Natural killer cell treated with Interleukin-12 subunit alpha and Interleukin-12 subunit beta and Interleukin-15 and Interleukin-18, amount 100 ng/mL, for 72 hours (primary cell): ENCODE data around the gene RAB3D. TPM values are rescaled to one million over a fixed set of nuclear protein-coding genes. Genes with fewer than 3 reads are reported as not detected.

Source experiments
- ATAC-seq, 2 donors: fragments of 150-1000 bp; cut with Tn5 transposase in 1 of 2; sonication (Bioruptor Pico), chemical (Tn5 transposase) in 1 of 2; 2 replicates each; pipeline ENCODE4 v1.10.0; 2021
- DNase-seq: peaks from one replicate; pipeline ENCODE4 v3.0.0; 2022; ENCODE audit warnings: low spot score
- H3K27ac Mint-ChIP-seq, 2 donors: 1 replicate in 1 of 2; 2 replicates in 1 of 2; pipeline ENCODE4 v1.8.0; 2022; ENCODE audit warnings: mixed read lengths in 2 of 2, mild to moderate bottlenecking in 1 of 2, moderate library complexity in 1 of 2
- H3K27me3 Mint-ChIP-seq, 2 donors: 1 replicate in 1 of 2; 2 replicates in 1 of 2; pipeline ENCODE4 v1.8.0; 2022; ENCODE audit warnings: mixed read lengths in 2 of 2
- H3K36me3 Mint-ChIP-seq: one replicate; pipeline ENCODE4 v1.8.0; 2022; ENCODE audit warnings: mixed read lengths
- H3K4me1 Mint-ChIP-seq, 2 donors: 1 replicate in 1 of 2; 2 replicates in 1 of 2; pipeline ENCODE4 v1.8.0; 2022; ENCODE audit warnings: low read depth in 2 of 2, mixed read lengths in 2 of 2, mild to moderate bottlenecking in 1 of 2
- H3K4me3 Mint-ChIP-seq: one replicate; pipeline ENCODE4 v1.8.0; 2022; ENCODE audit warnings: mixed read lengths
- H3K9me3 Mint-ChIP-seq: 2 replicates; pipeline ENCODE4 v1.8.0; 2022; ENCODE audit warnings: mixed read lengths
- total RNA-seq, 2 donors: library from RNA; stranded (reverse); gene quantifications; one replicate each; pipeline ENCODE4 v1.2.3, GENCODE V29; 2022

The RAB3D gene
- total RNA-seq, 2 donors from 2014 or later, result 17.5 to 33.4 TPM

DNA sequence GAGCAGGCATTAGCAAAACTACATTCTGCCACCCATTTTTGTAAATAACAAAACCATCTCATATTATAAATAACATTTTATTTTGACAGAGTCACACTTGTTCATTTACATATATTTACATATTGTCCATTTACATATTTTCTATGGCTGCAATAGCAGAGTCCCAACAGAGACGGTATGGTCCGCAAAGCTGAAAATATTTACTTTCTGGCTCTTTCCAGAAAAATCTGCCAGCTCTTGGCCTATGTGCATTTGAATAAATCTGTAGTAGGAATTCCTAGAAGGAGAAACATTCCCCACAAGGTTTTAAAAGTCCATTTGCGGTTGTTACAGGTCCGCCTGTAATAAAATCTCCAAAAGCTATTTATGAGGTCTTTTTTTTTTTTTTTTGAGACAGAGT lies 49.2 kb downstream of the RAB3D start:
- Mint-ChIP-seq H3K4me3 (no peak overlapping the region), H3K36me3 (no peaks in the 10 kb centered on the region), H3K27me3 (peaks cover 15 to 16% of the 10 kb centered on the region in 2 donors), H3K4me1 (peaks cover 11% of the 10 kb centered on the region in 2 donors), H3K9me3 (no peaks in the 10 kb centered on the region), H3K27ac (no peak overlapping the region)
- DNase-seq, result no peak
- ATAC-seq, result no peak

DNA sequence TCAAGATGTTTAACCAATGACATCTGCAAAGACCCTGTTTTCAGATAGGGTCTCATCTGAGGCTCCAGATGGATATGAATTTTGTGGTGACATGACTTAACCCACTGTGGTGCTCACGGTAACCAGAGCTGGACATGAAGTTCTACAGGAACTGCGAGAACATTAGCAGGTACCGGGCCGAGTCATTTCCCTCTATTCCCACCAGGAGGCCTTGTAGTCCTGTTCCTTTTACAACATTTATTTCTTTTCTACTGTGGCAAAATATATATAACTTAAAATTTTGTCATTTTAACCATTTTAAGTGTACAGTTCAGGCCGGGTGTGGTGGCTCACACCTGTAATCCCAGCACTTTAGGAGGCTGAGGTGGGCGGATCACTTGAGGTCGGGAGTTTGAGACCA lies 51.1 kb downstream of the RAB3D start:
- H3K27ac Mint-ChIP-seq, result no peak overlapping the region
- peaks cover 12 to 15% of the 10 kb centered on the region in 2 donors for H3K27me3 Mint-ChIP-seq
- no peak overlapping the region for H3K4me3 Mint-ChIP-seq
- no peaks in the 10 kb centered on the region for H3K36me3 Mint-ChIP-seq
- no peaks in the 10 kb centered on the region for H3K9me3 Mint-ChIP-seq
- DNase-seq, result no peak
- no peak for ATAC-seq
- H3K4me1 Mint-ChIP-seq, result peaks cover under 1 to 4% of the 10 kb centered on the region in 2 donors

DNA sequence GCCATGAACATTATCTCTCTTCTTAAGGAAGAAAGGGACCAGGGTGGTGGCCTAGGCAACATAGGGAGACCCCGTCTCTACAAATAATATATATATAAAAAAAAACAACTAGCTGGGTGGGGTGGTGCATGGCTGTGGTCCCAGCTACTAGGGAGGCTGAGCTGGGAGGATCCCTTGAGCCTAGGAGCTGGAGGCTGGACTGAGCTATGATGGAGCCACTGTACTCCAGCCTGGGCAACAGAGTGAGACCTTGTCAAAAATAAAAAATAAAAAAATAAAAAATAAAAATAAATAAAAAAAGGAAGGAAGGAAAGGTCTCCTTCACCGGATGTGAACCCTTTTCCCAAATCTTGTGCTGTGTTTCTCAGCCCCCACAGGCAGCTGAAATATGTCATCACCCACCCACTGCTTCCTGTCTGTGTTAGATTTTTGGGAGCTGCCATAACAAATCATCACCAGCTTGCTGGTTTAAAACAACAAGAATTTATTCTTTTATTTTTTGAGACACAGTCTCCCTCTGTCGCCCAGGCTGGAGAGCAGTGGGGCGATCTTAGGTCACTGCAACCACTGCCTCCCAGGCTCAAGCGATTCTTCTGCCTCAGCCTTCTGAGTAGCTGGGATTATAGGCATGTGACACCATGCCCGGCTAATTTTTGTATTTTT lies 53.0 kb downstream of the RAB3D start:
- DNase-seq (no peak), ATAC-seq (no peak)
- H3K4me3 Mint-ChIP-seq, result no peak overlapping the region
- peaks cover 15 to 18% of the 10 kb centered on the region in 2 donors for H3K27me3 Mint-ChIP-seq
- peaks cover 0 to 4% of the 10 kb centered on the region in 2 donors for H3K4me1 Mint-ChIP-seq
- H3K36me3 Mint-ChIP-seq, result no peaks in the 10 kb centered on the region
- no peaks in the 10 kb centered on the region for H3K9me3 Mint-ChIP-seq
- no peak overlapping the region for H3K27ac Mint-ChIP-seq

DNA sequence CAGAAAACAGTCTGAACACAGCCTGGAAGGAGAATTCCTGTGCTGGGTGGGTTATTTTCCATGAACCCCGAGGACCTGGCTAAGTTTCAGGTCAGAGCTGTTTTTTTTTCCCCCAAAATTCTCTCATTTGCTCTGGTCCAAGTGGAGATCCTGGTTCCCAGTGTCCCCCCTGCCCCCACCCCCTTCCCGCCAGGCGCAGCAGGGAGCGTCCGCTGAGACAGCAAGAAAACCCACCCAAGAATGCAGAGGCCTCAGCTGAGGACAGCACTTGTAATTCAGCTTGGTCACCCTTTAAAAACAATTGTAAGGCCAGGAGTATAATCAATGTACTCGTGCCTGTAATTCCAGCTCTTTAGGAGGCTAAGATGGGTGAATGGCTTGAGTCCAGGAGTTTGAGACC lies 54.9 kb downstream of the RAB3D start:
- no peak for ATAC-seq
- DNase-seq, result no peak
- H3K4me1 Mint-ChIP-seq, result peaks cover 7 to 8% of the 10 kb centered on the region in 2 donors
- peaks cover 15 to 19% of the 10 kb centered on the region in 2 donors for H3K27me3 Mint-ChIP-seq
- no peak overlapping the region for H3K4me3 Mint-ChIP-seq
- H3K36me3 Mint-ChIP-seq, result no peaks in the 10 kb centered on the region
- H3K9me3 Mint-ChIP-seq, result no peaks in the 10 kb centered on the region
- H3K27ac Mint-ChIP-seq, result no peak overlapping the region

DNA sequence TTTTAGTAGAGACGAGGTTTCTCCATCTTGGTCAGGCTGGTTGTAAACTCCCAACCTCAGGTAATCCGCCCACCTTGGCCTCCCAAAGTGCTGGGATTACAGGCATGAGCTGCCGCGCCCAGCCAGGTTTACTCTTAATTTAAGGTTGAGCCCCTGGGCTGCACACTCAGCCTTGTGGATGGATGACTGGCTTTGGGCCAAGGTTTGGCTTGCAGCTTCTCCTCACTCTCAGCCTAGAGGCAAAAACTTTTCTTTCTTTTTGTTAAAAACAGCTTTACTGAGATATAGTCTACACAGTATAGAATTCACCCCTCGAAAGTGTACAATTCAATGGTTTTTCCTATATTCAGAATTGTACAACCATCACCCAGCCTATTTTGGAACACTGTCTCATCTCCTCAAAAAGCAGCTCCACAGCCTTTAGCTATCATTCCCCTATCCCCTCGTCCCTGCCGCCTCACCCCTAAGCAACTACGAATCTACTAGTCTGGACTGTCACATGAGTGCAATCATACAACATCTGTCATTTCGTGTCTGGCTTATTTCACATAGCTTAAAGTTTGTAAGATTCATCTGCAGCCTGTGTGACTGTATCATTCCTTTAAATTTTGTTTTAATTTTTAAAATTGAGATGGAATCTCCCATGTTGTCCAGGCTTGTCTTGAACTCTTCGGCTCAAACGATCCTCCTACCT lies 58.0 kb downstream of the RAB3D start:
- H3K36me3 Mint-ChIP-seq, result no peaks in the 10 kb centered on the region
- DNase-seq (no peak), ATAC-seq (no peak)
- peak overlapping the region in 1 of 2 donors; percentile 24 for H3K27ac Mint-ChIP-seq
- peaks cover 7 to 9% of the 10 kb centered on the region in 2 donors for H3K4me1 Mint-ChIP-seq
- no peaks in the 10 kb centered on the region for H3K9me3 Mint-ChIP-seq
- H3K27me3 Mint-ChIP-seq, result peaks cover 16 to 22% of the 10 kb centered on the region in 2 donors
- H3K4me3 Mint-ChIP-seq, result no peak overlapping the region

DNA sequence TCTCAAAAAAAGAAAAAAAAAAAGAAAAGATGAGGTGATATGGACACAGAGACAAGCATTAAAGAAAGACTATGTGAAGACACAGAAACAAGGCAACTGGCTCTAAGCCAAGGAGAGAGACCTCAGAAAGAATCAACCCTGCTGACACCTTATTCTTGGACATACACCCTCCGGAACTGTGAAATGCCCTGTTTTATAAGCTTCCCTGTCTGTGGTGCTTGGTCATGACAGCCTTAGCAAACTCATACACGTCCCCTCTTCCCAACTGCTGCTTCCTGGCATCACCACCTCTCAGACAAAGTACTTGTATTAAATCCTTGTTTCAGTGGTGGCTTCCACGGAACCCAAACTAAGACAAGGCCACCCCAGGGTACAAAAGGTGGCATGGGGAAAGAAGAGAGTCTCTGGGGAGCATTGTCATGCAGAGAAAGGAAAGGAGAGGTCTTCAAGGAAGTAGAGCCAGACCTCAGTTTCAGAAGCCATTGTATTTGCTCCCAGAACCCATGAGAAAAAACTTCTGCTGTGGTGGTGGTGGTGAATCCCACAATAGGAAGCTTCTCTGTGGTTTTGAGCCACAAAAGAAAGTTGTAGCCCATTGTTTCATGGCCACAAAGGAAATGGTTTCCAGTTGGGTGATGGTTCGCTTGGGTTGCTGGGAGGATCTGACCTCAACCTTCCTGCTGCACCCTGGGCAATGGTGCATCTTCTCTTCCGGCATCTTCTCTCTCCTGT lies 59.8 kb downstream of the RAB3D start:
- peaks cover 7 to 9% of the 10 kb centered on the region in 2 donors for H3K4me1 Mint-ChIP-seq
- H3K9me3 Mint-ChIP-seq, result no peaks in the 10 kb centered on the region
- peak overlapping the region; percentile 63 for H3K4me3 Mint-ChIP-seq
- peaks cover 23 to 25% of the 10 kb centered on the region in 2 donors for H3K27me3 Mint-ChIP-seq
- DNase-seq (peak; percentile 77), ATAC-seq (peak; percentile 87 to 90)
- H3K27ac Mint-ChIP-seq, result peak overlapping the region in 1 of 2 donors; percentile 58
- H3K36me3 Mint-ChIP-seq, result no peaks in the 10 kb centered on the region

DNA sequence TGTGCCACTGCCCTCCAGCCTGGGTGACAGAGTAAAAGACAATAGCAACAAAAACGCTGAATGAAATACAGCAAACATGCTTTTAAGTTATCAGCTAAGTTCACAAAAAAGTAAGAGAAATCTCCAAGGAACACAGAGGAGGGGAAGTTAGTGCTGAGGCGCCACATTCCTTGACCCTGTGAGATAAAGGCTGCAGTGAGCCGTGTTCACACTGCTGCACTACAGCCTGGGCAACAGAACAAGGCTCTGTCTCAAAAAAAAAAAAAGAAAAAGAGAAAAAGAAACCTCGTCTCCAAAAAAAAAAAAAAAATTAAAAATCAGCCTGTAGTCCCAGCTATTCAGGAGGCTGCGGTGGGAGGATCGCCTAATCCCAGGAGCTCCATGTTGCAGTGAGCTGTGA lies 60.8 kb downstream of the RAB3D start:
- Mint-ChIP-seq H3K4me1 (peaks cover 7 to 9% of the 10 kb centered on the region in 2 donors), H3K27me3 (peaks cover 24 to 33% of the 10 kb centered on the region in 2 donors)

DNA sequence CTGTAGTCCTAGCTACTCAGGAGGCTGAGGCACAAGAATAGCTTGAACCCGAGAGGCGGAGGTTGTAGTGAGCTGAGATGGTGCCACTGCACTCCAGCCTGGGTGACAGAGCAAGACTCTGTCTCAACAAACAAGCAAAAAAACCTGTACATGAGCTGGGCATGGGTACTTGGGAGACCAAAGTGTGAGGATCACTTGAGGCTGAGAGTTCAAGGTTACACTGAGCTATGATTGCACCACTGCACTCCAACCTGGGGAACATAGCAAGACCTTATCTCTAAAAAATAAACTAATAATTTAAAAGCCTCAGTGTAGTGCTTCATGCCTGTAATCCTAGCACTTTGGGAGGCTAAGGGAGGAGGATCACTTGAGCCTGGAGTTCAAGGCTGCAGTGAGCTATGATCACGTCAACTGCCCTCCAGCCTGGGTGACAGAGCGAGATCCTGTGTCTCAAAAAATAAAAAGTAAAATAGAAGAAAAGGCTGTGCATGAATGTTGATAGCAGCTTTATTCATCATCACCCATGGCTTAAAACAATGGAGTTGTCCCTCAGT lies 64.8 kb downstream of the RAB3D start:
- Mint-ChIP-seq H3K36me3 (no peaks in the 10 kb centered on the region), H3K27ac (no peak overlapping the region), H3K4me3 (no peak overlapping the region), H3K9me3 (no peaks in the 10 kb centered on the region), H3K27me3 (peaks cover 21 to 38% of the 10 kb centered on the region in 2 donors), H3K4me1 (peaks cover 3 to 4% of the 10 kb centered on the region in 2 donors)
- no peak for ATAC-seq
- no peak for DNase-seq

More for the DNA sequence above, 60.8 kb downstream of the RAB3D start:
- Mint-ChIP-seq H3K36me3 (no peaks in the 10 kb centered on the region), H3K4me3 (no peak overlapping the region), H3K27ac (peak overlapping the region in 1 of 2 donors; percentile 28), H3K9me3 (no peaks in the 10 kb centered on the region)
- DNase-seq (no peak), ATAC-seq (no peak)

DNA sequence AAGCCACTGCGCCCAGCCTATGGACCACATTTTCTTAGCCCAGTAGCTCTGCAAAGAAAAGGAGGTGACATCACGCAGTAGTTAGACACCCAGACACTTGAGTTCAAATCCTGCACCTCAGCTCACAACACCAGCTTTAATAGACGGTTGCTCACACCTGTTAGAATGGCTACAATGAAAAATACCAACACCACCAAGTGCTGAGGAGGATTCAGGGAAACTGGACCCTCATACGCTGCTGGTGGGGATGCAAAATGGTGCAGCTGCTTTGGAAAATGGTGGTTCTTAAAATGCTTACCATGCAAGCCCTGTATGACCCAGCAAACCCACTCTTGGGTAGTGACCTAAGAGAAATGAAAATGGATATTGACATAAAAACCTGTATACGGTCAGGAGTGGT lies 65.5 kb downstream of the RAB3D start:
- Mint-ChIP-seq H3K4me1 (no peaks in the 10 kb centered on the region), H3K27ac (no peak overlapping the region), H3K27me3 (peaks cover 26 to 44% of the 10 kb centered on the region in 2 donors), H3K4me3 (no peak overlapping the region), H3K9me3 (no peaks in the 10 kb centered on the region), H3K36me3 (no peaks in the 10 kb centered on the region)
- ATAC-seq (no peak), DNase-seq (no peak)

DNA sequence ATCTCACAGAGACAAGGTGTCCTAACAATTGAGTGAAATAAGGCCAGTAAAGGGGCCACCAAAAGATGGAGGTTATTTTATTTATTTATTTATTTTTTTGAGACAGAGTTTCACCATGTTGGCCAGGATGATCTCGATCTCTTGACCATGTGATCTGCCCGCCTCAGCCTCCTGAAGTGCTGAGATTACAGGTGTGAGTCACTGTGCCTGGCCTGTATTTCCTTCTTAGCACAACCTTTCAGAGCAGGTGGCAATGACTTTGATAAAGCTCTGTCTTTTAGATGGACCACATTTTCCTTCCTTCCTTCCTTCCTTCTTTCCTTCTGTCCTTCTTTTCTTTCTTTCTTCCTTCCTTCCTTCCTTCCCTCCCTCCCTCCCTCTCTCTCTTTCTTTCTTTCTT lies 66.2 kb downstream of the RAB3D start:
- no peak for DNase-seq
- no peak overlapping the region for H3K27ac Mint-ChIP-seq

More for the DNA sequence above, 66.2 kb downstream of the RAB3D start:
- H3K36me3 Mint-ChIP-seq, result no peaks in the 10 kb centered on the region
- H3K4me3 Mint-ChIP-seq, result no peak overlapping the region
- H3K4me1 Mint-ChIP-seq, result no peaks in the 10 kb centered on the region
- H3K27me3 Mint-ChIP-seq, result peaks cover 30 to 48% of the 10 kb centered on the region in 2 donors
- no peak for ATAC-seq
- no peaks in the 10 kb centered on the region for H3K9me3 Mint-ChIP-seq

Other genes starting within 250 kb of the RAB3D start
- 10 to 100 TPM; 26.6 to 48.3 TPM for gene SPC24, start 183.9 kb downstream of the RAB3D start, total RNA-seq
- gene KANK2, start 142.1 kb downstream of the RAB3D start, total RNA-seq, result 1 to 10 TPM; 3.9 to 5.2 TPM
- gene ANGPTL8, start 100.0 kb downstream of the RAB3D start, total RNA-seq, result not detected
- gene DOCK6, start 77.1 kb downstream of the RAB3D start, total RNA-seq, result 1 to 10 TPM; 1.7 to 2.6 TPM
- not detected for gene TSPAN16, start 43.5 kb downstream of the RAB3D start, total RNA-seq
- 10 to 100 TPM; 35.8 to 54.3 TPM for gene TMEM205, start 6.6 kb upstream of the RAB3D start, total RNA-seq
- gene CCDC159, start 6.9 kb upstream of the RAB3D start, total RNA-seq, result 10 to 100 TPM; 26.5 to 37.8 TPM
- gene PLPPR2, start 15.8 kb upstream of the RAB3D start, total RNA-seq, result 10 to 100 TPM in 1 of 2 donors, 1 to 10 TPM in 1; 9.4 to 11.3 TPM
- gene SWSAP1, start 35.0 kb upstream of the RAB3D start, total RNA-seq, result 1 to 10 TPM; 1.6 to 3.0 TPM
- gene EPOR, start 44.7 kb upstream of the RAB3D start, total RNA-seq, result 1 to 10 TPM; 3.0 to 5.1 TPM
- not detected for gene RGL3, start 79.7 kb upstream of the RAB3D start, total RNA-seq
- gene ODAD3, start 95.5 kb upstream of the RAB3D start, total RNA-seq, result not detected
- 100 to 1,000 TPM; 303 to 321 TPM for gene PRKCSH, start 96.0 kb upstream of the RAB3D start, total RNA-seq
- under 1 TPM in 1 of 2 donors, not detected in 1; 0.40 TPM for gene ELAVL3, start 141.4 kb upstream of the RAB3D start, total RNA-seq
- gene ZNF653, start 166.2 kb upstream of the RAB3D start, total RNA-seq, result 10 to 100 TPM; 23.7 to 23.8 TPM
- gene ECSIT, start 189.5 kb upstream of the RAB3D start, total RNA-seq, result 10 to 100 TPM; 27.0 to 37.3 TPM
- gene CNN1, start 199.2 kb upstream of the RAB3D start, total RNA-seq, result not detected
- 10 to 100 TPM; 58.3 to 95.1 TPM for gene ELOF1, start 219.6 kb upstream of the RAB3D start, total RNA-seq
- 1 to 10 TPM; 3.0 to 3.5 TPM for gene ACP5, start 238.0 kb upstream of the RAB3D start, total RNA-seq